NCI-H460 (cell line): ENCODE results near the gene OOSP4A. TPM values are rescaled to one million over a fixed set of nuclear protein-coding genes. Genes with fewer than 3 reads are reported as not detected.
"Not testable (repeated sequence)": the region's sequence is repeated elsewhere in the genome, so short reads cannot be mapped to it uniquely, and the experiment has no call there.

Source experiments
- DNase-seq: peaks from one replicate; pipeline ENCODE4 v3.0.0-alpha.2; 2016; ENCODE audit warnings: low read depth; ENCODE audit errors: extremely low read depth
- total RNA-seq: library from RNA; depleted of rRNA; stranded (reverse); fragments of >200 nt; shearing (Covaris generic); gene quantifications from 2 replicates; pipeline ENCODE4 v1.2.3, GENCODE V29; 2014; rRNA removed

The OOSP4A gene
- total RNA-seq, 1 experiment from 2014 or later, result not detected

DNA sequence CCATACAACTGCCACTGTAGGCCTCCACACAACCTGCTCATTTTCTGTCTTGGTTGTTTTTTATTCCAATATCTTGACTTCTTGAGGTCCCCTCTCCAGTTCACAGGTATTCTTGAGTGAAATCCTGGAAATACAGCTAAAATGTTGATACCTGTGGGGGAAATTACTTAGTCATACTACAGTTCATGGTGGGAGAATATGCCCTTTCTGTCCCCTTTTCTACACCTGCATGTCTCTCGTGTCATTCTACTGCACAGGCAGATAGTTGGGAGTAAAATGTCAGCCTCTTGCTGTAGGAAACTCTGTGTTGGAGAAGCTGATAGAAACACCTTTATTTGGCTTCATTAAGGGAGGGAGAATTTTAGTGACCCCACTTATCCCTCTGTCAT lies 4.6 kb downstream of the OOSP4A start:
- DNase-seq, result no peak

DNA sequence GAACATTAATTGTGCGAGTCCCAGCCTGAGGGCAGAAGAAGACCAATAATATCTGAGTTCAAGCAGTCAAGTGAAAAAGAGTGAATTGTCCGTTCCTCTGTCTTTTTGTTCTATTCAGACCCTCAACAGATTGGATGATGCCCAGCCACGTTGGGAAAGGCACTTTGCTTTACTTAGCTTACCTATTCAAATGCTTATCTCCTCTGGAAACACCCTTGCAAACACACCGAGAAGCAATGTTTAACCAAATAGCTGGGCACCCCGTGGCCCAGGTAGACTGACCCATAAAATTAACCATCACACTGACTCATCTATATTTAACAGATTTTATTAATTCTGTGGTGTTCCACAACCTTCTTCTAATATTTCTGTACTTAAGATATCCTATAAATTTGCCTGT lies 9.3 kb downstream of the OOSP4A start:
- DNase-seq, result no peak

DNA sequence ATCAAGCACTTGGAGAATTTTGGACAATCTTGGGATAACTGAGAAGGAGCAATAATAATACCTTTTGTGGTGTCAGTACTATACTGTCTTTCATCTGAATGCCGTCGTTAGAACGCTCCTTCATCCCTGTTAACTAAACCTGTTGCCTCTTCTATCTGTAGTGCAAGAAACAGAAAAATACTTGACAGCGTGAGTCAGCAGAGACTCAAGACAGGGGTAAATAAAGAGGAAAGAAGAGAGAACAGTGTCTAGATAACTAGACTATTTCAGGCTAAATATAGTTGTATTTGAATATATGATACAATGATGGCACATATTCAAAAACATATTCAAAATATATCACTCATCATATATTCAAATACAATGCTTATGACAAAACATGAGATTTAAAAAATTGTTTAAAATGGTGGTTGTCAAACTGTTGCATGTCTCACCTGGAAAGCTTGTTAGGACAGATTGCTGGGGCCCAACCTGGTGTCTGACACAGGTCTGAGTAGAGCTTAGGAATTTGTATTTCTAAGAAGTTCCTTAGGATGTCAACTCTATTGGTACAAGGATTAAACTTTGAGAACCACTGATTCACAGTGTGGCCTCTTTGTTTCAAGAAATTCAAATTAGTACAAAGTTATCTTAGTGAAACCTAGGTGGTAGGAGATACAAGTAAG lies 17.4 kb downstream of the OOSP4A start:
- no peak for DNase-seq

DNA sequence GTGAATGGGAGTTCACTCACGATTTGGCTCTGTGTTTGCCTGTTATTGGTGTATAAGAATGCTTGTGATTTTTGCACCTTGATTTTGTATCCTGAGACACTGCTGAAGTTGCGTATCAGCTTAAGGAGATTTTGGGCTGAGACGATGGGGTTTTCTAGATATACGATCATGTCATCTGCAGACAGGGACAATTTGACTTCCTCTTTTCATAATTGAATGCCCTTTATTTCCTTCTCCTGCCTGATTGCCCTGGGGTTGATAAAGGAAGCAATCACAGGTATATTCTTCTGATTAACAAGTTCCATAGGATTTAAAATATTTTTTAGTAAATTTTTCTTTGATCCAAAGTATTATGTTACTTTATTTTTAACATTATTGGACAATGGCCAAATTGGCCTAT lies 18.2 kb downstream of the OOSP4A start:
- DNase-seq, result not testable (repeated sequence)

DNA sequence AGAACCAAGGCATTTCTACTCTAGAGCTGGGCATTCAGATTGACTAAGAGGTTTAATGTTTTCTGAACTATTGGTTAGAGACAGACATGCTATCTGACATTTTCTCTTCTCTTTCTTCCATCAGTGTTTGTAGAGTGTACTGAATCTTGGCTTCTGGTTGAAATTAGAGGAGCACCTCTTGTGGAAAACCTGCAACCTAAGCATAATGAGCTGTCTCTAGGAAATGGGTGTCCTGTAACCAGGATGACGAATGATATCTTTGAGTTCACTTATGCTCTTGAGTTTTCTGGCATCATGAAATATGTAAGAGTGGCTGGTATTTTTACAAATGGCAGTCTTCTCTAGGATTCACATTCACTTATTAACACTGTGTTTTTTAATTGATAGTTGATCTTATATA lies 19.4 kb downstream of the OOSP4A start:
- no peak for DNase-seq

DNA sequence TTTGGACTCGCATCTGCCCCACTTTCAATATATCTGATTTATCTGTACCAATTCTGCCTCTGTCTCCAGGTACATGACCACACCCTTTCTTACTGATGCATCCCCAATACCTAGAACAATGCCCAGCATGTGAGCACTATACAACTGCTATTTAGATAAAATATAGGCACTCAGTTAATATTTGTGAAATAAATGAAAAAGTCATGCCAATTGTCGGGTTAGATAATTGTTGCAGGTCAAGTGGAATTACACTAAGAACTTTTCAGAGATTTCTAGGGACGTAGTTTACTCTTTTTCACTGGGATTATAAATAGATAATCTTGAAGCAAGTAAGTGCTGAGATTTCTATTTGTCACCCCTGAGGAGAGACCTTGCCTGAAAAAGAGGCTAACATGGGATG lies 20.5 kb downstream of the OOSP4A start:
- no peak for DNase-seq

DNA sequence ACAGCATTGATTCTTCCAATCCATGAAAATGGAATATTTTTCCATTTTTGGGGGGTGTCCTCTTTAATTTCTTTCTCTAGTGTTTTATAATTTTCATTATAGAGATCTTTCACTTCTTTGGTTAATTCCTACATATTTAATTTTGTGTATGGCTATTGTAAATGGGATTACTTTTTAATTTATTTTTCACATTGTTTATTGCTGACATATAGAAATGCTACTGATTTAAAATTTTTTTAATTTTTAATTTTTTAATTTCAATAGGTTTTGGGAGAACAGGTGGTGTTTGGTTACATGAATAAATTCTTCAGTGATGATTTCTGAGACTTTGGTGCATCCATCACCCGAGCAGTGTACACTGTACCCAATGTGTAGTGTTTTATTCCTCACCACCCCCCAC lies 26.6 kb downstream of the OOSP4A start:
- DNase-seq, result no peak

DNA sequence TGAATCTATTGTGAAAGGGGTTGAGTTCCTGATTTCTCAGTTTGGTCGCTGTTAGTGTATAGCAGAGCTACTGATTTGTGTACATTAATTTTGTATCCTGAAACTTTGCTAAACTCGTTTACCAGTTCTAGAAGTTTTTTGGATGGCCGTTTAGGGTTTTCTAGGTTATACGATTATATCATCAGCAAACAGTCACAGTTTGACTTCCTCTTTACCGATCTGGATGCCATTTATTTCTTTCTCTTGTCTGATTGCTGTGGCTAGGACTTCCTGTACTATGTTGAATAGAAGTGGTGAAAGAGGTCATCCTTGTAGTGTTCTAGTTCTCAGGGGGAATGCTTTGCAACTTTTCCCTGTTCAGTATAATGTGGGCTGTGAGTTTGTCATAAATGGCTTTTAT lies 28.6 kb downstream of the OOSP4A start:
- DNase-seq, result no peak

DNA sequence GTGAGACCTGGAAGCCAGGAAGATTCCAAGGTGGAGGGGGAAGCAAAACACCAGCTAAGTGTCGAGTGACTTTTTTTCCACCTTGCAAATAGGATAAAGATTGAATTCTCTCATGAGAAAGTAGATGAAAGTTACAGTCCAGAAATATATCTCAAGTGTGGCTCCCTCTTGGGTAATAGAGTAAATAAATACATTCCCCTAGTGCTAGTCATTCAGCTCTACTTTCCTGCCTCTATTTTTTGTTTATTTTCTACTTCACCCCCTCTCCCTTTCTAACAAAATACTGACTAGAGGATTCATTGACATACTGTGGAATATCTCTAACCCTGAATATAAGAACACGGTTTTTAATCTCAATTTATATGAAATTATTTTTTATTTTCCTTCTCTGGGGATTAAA lies 34.0 kb downstream of the OOSP4A start:
- no peak for DNase-seq

DNA sequence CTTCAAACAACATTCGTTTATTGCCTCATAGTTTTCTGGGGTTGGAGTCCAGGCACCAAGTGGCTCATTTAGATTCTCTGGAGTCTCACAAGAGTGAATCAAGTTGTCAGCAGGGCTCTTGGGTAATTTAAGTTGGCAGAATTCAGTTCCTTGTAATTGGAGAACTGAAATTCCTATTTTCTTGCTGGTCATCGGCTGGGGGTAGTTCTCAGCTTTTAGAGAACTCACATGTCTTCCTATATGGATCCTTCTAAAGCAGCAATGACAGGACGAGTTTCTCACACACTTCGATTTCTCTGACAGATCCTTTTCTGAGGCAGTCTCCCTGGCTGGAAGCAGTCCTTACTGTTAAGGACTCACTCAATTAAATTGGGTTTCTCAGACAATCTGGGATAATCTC lies 35.9 kb downstream of the OOSP4A start:
- no peak for DNase-seq

DNA sequence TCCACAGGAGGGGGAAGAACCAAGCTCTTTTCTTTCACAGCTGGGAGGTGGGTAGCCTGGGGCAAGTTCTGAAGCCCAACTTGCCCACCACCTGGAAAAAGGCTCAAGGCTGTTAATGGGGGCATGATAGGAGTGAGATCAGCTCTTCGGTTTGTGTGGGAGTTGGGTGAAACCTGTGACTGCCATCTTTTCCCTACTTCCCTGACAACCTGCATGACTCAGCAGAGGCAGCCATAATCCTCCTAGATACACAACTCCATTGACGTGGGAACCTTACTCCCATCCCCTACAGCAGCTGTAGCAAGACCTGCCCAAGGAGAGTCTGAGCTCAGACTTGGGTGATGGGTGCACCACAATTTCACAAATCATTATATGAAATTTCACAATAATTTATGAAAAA lies 39.9 kb downstream of the OOSP4A start:
- DNase-seq, result no peak

DNA sequence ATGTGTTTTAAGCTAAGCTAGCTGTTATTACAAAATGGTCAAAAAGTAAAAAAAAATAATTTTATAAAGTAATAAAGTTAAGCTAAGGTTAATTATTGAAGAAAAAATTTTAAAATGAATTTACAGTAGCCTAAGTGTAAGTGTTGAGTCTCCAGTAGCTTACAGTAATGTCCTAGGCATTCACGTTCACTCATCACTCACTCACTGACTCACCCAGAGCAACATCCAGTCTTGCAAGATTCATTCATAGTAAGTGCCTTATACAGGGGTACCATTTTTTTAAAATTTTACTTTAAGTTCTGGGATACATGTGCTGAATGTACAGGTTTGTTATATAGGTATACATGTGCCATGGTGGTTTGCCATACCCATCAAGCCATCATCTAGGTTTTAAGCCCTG lies 41.5 kb downstream of the OOSP4A start:
- no peak for DNase-seq

DNA sequence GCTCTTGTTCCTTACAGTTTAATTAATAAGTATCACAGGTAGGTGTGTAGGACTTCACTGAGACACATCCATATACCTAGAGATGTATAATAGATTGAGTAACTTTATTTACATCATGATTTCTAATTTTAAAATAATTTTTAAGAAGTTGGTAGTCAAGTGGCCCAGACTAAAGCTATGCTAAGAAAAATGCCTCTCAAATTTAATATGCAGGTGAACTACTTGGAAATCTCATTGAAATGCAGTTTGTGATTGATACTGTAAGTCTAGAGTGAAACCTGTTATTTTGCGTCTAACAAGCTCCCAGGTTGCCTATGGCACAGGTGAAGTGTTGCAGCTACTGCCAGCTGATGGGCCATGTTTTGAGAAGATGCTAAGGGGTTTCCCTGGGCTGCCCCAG lies 53.0 kb downstream of the OOSP4A start, which contains the start of gene OOSP4B:
Gene OOSP4B (plus strand): TSS at position 301 of the 400 bp plus-strand sequence.
- no peak for DNase-seq

DNA sequence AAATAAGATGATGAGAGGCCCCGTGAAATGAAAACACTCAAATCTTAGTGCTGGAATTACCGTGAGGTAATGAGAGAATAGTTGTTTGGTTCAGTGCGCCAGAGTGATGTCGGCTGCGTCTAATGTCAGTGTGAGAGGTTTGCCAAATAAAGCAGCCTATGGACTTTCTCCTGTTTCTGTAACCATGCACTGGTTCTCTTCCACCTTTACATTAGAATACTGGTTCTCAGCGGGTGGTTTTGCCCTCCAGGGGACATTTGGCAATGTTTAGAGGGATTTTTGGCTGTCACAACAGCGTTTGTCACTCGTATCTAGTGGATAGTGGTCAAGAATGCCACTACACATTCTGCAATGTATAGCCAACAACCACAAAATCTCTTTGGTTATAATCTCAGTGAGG lies 54.2 kb downstream of the OOSP4A start:
- DNase-seq, result no peak

Other genes starting within 250 kb of the OOSP4A start
- 11.3 and 12.6 TPM in 2 replicates for gene STX3, start 208.7 kb upstream of the OOSP4A start, total RNA-seq
- 43.5 and 50.5 TPM in 2 replicates for gene MRPL16, start 153.3 kb upstream of the OOSP4A start, total RNA-seq
- gene CBLIF, start 118.5 kb upstream of the OOSP4A start, total RNA-seq, result not detected in 2 replicates
- not detected in 2 replicates for gene TCN1, start 97.5 kb upstream of the OOSP4A start, total RNA-seq
- gene OOSP3, start 85.3 kb upstream of the OOSP4A start, total RNA-seq, result not detected in 2 replicates
- not detected in 2 replicates for gene OOSP1, start 25.6 kb upstream of the OOSP4A start, total RNA-seq
- gene OOSP4B, start 53.1 kb downstream of the OOSP4A start, total RNA-seq, result not detected in 2 replicates
- gene OOSP2, start 76.4 kb downstream of the OOSP4A start, total RNA-seq, result not detected in 2 replicates
- not detected in 2 replicates for gene MS4A3, start 92.6 kb downstream of the OOSP4A start, total RNA-seq
- gene MS4A2, start 124.6 kb downstream of the OOSP4A start, total RNA-seq, result not detected in 2 replicates
- not detected in 2 replicates for gene MS4A6A, start 219.1 kb downstream of the OOSP4A start, total RNA-seq